DMS114 treated with DMSO at 0.1 percent for 48 hours (cell line): ENCODE data around the gene PPP1R8.
"Not testable (repeated sequence)": the region's sequence is repeated elsewhere in the genome, so short reads cannot be mapped to it uniquely, and the experiment has no call there.

Experiments
- DNase-seq: peaks from one replicate; lab custom pipeline; 2025; ENCODE audit not compliant: unreplicated experiment; lab: John Stamatoyannopoulos, UW

The PPP1R8 gene

GRCh38 chr1:27830621-27831440 lies at the start of gene PPP1R8:
Gene PPP1R8 (plus strand): TSS chr1:27830782. CDS start chr1:27830836, 54 bp downstream.
- DNase-seq: peak; percentile 95

DNA sequence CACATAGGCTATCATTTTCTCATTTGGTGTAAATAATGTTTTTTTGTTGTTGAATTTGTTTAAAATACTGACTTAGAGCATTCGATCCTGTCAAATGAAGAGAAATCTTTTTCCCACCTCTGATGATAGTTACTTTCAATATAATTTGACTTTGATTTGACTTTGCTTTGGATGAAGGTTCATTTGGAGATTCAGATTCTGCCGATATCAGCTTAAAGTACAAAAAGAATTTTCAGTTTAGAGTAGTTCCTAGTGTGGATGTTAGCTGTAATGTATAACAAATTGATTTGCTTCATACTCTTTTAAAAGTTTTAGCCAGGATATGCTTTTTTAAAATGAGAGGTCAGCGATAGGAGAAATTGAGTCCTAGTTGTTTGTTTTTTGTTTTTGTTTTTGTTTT lies 47.6 kb upstream of the PPP1R8 start:
- DNase-seq: no peak

DNA sequence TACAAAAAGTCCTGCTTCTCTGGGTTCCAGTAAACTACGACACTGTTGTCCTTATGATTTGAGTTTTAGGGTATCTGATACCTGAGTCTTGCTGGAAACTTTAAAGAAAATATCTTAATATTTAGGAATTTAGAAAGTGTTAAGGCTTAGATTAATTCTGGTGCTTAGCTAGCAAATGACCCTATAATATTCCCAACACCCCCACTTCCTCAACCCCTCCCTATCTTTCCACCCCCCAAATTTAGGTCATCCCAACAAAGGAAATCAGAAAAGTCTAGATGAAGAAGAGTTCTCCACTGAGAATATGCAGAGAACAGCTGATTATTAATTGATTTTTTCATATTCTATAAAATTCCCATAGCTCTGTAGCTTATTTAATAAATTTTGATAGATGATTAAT lies 45.9 kb upstream of the PPP1R8 start:
- no peak for DNase-seq

DNA sequence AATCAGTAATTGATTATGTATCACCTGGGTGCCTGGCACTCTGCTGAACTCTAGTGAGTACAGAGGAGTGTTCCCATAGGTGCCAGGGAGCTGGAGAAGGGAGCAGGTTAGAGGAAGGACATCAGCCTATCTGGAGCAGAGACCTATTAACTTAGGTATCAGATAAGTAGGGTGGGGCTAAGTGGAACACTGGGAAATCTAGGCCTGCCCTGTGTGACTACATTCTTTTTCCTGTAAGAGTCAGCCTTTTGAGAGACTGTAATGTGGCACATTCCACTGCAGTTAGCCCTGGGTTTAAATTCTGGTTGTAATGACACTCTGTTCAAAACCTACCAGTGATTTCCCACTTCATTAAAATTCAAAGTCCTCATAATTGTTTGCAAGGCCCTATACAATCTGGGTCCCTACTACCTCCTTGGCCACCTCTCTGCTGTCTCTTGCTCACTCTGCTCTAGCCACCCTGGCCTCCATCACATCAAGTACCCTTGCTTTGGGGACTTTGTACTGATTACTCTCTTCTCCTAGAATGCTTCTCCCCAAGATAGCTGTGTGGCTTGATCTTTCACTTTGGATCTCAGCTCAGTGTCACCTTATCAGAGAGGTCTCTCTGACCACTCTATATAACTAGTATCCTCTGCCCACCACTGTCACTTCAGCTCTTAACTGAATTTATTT lies 44.7 kb upstream of the PPP1R8 start:
- no peak for DNase-seq

DNA sequence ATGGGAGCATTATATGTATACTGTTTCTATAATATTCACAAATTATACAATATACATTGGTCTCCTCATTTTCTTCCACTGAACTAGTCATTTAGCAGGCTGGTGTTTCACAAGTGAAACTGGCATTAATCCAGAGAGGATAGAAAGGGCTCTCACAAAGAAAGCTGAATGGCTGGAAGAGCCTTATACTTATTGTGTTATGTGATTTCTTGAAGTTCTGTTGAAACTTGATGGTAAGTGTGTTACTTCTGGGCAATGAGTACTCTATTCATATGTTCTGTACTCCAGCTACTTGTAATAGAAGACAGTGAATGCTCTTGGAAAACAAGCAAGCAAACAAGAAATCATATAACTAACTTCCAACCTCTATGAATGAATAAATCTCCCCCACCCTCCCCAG lies 42.7 kb upstream of the PPP1R8 start:
- DNase-seq: no peak

GRCh38 chr1:27789540-27790041 lies 41.0 kb upstream of the PPP1R8 start:
- no peak for DNase-seq

- not testable (repeated sequence) for DNase-seq
These were observed 40.3 kb upstream of the PPP1R8 start for GRCh38 chr1:27790270-27790669.

- DNase-seq: no peak
These were observed 35.0 kb upstream of the PPP1R8 start for GRCh38 chr1:27795601-27796000.

DNA sequence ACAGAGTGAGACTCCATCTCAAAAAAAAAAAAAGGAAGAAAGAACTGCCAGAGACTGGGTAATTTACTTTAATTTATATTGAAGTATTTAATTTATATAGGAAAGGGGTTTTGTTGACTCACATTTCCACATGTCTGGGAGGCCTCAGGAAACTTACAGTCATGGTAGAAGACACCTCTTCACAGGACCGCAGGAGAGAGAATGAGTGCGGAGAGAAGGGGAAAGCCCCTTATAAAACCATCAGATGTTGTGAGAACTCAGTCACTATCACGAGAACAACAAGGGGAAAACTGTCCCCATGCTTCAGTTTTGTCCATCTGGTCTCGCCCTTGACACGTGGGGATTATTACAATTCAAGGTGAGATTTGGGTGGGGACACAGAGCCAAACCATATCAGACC lies 25.8 kb upstream of the PPP1R8 start:
- DNase-seq: no peak

- DNase-seq: no peak
These were observed 23.8 kb upstream of the PPP1R8 start for GRCh38 chr1:27806758-27807157.

GRCh38 chr1:27807385-27807784 lies 23.2 kb upstream of the PPP1R8 start:
- no peak for DNase-seq

GRCh38 chr1:27808131-27808530 lies 22.5 kb upstream of the PPP1R8 start:
- not testable (repeated sequence) for DNase-seq

GRCh38 chr1:27809883-27810282 lies 20.7 kb upstream of the PPP1R8 start:
- no peak for DNase-seq

DNA sequence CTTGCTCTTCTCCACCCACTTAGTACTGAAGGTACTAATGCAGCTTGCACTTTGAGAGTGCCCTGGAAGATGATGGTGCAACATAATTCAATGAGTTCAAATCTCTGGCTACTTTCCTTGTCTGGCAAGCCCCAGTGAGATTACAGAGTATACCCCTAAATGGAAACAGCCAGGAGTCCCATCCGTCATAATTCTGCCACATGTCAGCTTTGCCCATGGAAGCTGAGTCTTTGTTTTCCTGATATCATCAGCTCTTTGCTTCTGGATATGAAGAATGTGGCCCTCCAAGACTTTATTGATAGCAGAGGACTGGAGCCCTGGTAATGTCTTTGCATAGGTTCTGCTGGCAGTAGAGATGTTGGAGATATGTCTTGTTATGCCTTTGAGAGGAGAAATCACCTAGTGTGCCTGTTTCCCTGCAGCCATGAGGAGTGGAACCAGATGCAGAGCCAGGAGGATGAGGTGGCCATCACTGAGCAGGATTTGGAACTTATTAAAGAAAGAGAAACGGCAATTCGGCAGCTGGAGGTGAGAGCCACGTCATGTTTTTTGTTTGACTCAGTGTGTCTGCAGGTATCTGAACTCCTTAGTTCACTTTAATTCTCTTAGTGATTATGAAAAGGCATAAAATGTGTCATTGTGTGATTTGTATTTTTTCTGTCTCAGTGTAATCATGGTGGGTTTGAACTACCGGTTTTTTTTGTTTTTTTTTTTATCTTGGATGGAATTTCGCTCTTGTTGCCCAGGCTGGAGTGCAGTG lies 18.7 kb upstream of the PPP1R8 start:
- DNase-seq: no peak

GRCh38 chr1:27816921-27817630 lies 13.5 kb upstream of the PPP1R8 start:
- DNase-seq: no peak

- DNase-seq: no peak
These were observed 8.7 kb upstream of the PPP1R8 start for GRCh38 chr1:27821761-27822315.

DNA sequence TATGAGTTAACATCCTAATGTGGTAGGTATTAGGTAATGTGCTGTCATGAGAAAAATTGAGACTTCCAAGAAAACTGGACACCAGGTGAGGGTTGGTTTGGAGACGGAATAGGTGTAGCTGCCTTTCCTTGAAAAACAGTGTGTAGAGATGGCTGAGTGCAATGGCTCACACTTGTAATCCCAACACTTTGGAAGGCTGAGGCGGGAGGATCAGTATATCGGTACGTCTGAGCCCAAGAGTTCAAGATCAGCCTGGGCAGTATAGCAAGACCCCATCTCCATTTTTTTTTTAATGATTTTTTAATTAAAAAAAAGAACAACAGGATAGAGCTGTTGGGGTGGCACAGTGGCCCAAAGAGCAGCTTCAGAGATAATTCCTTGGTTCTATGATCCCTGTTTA lies 6.8 kb upstream of the PPP1R8 start:
- DNase-seq: no peak

DNA sequence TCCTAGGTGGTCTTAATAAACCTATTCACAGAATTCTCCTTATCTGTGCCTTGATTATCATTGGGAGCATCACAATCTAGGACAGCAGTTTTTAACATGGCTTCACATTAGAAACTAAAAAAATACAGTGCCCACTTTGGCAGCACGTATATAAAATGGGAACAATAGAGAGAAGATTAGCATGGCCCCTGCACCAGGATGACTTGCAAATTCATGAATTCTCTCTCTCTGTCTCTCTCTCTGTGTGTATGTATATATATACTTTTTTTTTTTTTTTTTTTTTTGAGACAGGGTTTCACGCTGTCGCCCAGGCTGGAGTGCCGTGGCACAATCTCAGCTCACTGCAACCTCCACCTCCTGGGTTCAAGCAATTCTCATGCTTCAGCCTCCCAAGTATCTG lies 6.2 kb upstream of the PPP1R8 start:
- DNase-seq: no peak

DNA sequence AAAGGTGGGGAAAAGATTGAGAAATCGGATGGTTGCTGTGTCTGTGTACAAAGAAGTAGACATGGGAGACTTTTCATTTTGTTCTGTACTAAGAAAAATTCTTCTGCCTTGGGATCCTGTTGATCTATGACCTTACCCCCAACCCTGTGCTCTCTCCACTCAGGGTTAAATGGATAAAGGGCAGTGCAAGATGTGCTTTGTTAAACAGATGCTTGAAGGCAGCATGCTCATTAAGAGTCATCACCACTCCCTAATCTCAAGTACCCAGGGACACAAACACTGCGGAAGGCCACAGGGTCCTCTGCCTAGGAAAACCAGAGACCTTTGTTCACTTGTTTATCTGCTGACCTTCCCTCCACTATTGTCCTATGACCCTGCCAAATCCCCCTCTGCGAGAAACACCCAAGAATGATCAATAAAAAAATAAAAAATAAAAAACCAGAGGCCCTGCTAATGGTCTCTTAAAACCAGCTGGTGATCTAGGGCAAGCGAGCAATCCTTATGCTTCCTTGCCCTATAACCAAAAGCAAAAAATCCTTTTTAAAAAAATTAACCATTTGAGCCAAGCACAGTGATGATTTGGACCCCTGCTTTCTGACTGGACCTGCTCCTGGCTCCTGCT lies 1.1 kb upstream of the PPP1R8 start:
- not testable (repeated sequence) for DNase-seq
